Activated T-cell treated with anti-CD3 and anti-CD28 coated beads for 48 hours (primary cell): ENCODE measurements around the gene LRFN5.
"Not testable (repeated sequence)": the region's sequence is repeated elsewhere in the genome, so short reads cannot be mapped to it uniquely, and the experiment has no call there.

Source experiments
- DNase-seq: peaks from one replicate; pipeline ENCODE4 v3.0.0-alpha.2; 2020; ENCODE audit warnings: low read depth

The LRFN5 gene

GRCh38 chr14:41606532-41607303 lies at the start of gene LRFN5:
Gene LRFN5 (plus strand): TSS chr14:41606876.
- no peak for DNase-seq

DNA sequence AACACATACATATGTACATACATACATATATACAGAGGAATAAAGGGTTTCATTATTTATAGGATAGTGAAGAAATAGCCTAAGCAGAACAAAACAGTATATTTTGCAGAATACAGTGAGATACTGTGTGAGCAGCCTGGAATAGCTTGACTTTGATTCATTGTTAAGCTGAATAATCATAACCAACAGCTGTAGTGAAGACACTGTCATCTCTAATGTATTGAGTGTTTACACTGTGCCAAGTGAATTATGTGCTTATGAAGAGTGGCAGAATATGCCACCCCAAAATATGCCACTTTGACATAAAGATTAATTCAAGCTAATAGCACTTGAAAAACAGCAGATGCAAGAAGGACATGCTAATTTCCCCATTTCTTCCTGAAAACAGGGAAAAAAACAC lies 48.2 kb upstream of the LRFN5 start:
- no peak for DNase-seq

- DNase-seq = not testable (repeated sequence)
Measured at GRCh38 chr14:41566864-41567263, 39.8 kb upstream of the LRFN5 start.

DNA sequence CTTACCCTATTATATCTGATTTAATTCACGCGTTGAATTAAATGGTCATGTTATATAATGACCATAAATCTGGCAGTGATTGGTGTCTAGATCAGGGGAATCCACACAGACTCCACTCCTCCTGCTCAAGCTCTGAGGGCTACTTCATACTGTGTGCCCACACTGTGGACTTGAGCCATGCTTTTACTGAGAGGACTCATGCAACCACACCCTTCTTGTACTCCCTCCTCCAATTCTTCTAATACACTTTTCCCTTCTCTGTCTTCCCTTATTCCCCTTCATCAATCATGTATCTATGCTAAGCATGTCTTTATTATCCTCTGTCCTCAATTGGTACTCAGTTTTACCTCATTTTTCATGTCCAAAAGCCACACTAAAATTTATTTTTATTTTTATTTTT lies 37.7 kb upstream of the LRFN5 start:
- no peak for DNase-seq

DNA sequence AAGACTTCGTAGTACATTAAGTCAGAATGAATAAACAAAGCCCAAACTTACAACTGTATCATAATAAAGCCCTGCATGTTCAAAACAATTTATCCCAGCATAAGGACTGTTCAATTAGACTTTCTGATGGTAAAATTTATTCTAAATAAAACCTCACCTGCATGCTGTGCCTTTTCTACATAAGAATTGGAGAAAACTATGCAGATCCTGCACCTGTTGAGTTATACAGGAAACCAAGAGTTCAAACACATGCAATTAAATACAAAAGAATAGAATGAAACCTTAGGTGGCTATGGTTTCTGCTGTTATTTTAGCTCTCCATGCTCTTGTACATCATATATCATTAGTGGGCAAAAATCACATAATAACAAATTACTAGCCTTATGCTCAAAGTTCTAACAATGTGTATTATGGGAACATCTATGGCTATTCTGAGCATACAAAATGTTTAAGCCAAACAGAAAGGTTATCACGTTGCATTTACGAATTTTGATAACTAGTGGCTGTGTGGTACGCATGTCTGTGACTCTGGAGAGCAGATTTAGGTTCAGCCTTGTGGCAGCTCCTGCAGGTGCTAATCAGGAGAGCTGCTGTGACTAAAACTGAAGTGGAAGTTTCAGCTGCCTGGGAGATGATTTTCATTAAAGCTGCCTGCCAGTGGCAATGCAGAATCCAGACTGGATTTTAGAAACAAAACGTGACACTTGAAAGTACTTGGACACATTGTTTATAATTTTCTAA lies 36.1 kb upstream of the LRFN5 start:
- no peak for DNase-seq

- DNase-seq = no peak
Measured at GRCh38 chr14:41586237-41586636, 20.4 kb upstream of the LRFN5 start.

DNA sequence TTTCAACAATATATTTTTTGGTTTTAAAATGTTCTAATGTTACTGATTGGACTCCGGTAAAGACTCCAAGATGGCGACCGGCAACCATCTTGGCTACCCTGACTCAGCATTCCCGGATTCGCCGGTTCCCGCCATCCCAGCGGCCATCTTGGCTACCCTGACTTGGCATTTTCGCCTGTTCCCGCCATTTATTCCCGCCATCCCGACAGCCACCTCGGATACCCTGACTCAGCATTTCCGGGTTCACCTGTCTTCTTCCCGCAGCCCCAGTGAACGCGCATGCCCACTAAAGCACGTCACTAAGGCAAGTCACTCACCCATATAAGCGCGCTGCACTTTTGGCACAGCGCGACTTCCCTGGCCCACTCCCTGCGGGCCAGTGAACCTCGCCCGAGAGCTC lies 9.0 kb upstream of the LRFN5 start:
- DNase-seq = no peak

DNA sequence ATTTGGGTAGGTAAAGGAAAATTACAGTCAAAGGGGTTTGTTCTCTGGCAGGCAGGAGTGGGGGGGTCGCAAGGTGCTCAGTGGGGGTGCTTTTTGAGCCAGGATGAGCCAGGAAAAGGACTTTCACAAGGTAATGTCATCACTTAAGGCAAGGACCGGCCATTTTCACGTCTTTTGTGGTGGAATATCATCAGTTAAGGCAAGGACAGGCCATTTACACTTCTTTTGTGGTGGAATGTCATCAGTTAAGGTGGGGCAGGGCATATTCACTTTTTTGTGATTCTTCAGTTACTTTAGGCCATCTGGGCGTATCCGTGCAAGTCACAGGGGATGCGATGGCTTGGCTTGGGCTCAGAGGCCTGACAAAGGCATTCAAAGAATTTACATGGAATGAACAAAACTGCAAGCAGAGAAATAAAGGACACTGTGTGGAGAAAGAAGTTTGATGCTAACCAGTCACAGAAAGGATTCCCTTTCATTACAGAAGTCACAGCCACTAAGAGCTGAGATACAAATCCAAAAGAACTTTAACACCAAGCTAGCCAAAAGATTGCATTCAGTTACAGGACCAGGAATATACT lies 6.8 kb upstream of the LRFN5 start:
- DNase-seq = not testable (repeated sequence)

DNA sequence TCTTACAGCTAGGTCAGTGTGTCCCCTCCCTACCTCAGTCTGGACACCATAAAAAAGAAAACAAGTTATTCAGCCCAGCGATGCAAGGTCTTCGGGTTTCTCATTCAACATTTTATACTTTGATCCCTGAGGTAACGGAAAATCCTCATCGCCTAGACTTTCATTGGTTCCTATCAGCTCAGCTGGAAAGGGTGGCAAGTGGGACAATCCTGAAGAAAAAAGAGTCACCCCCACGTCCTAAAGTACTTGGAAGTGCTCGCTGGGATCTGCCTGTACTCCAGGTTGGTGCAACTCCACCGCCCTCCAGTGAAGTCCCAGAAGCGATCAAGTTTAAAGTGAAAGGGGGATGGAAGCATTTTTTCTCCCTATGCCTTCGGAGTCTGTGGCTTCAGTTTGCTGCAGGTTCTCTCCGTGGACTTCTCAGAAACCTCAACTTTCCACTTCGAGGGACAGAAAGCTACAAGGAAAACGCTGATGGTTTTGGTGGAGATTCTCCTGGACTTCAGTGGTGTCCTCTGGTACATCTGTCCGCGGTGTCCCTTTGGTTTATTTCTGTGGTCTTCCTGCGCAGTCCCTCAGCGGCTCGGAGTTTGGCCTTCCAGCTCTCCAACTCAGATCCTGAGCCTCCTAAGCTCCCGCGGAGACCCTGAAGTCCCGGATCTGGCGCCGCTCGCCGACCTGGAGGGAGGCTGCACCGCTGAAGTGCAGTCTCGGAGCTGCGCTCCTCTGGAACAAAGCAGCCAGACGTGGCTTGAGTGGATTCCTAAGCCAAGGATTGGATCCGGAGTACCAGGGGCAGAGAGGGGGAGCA lies 1.8 kb upstream of the LRFN5 start:
- DNase-seq = no peak

- no peak for DNase-seq
Measured at GRCh38 chr14:41605550-41606281, 960 bp upstream of the LRFN5 start.

GRCh38 chr14:41606282-41606531 lies 469 bp upstream of the LRFN5 start:
- no peak for DNase-seq

DNA sequence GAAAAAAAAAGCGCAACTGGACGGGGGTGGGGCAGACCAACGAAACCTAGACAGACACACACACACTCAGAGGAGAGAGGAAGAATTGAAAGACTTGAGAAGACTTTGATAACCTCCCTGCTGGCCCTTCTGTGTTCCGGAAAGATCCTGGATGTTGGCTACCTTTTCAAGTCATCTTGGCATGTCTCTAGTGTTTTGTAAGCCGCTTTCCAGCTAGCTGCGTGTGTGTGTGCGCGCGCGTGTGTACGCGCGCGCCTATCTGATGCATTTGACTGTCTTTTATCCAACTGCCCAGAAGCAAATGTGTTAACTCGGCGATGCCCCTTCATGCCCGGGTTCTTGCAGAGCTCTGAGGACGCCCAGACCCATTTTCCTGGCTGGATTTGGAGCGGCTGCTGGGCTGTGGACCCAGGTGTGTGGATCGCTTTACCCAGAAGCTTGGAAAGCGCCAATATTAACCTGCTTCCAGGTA lies 664 bp downstream of the LRFN5 start:
- no peak for DNase-seq

DNA sequence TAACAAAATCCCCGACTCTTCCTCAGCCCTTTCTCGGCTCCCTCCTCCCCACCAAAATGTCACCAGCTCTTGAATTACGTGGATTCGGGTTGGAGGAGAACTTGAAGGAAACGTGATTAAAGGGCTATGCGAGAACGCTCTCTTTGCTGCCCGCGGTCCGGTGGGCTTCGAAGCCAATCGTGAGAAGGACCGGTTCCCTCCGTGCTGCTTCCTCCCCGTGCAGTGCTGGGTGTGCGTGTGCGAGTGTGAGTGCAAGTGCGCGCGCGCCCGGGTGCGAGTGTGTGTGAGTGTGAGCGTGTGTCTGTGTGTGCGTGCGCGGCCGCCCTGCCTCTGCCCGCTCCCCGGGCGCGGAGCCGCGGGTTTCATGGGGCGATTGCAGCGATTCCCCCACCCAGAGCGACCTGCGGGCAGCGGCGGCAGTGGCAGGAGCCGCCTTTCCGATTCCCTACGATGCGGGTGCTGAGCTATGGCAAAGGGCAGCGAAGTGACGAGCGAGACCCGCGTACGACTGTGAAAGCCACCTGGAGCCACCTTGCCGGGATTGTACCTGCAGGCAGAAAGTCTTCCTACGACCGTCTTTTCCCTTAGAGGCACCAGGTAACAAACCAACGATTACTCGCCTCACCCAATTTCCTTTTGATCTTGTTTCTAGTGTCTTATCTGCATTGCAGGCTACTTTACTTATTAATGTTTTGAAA lies 1.4 kb downstream of the LRFN5 start:
- DNase-seq = no peak

- no peak for DNase-seq
Measured at GRCh38 chr14:41608681-41609390, 2.2 kb downstream of the LRFN5 start.

DNA sequence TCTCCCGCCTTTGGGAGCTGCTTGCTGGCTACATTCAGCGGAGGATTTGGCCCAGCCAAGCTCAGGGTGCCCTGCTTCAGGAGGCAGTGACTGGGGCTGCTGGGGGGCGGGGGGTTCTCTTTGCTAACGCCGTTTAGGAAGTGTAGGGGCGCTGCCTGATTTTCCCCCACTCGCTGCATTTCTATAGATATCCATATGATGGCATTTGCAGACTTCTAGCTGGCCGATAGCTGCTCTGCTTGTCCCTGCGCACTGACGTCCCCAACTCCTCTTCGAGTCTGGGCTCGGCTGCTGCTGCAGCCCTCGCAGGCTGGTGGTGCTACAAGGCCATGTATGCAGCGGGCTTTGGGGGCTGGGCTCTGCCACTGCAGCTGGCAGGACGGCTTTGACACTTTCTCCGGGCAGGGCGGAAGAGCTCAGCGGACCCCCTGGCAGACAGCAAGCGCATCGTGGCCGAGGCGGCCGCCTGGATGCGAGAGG lies 3.1 kb downstream of the LRFN5 start:
- DNase-seq = no peak

GRCh38 chr14:41615011-41615595 lies 8.4 kb downstream of the LRFN5 start:
- DNase-seq = no peak

DNA sequence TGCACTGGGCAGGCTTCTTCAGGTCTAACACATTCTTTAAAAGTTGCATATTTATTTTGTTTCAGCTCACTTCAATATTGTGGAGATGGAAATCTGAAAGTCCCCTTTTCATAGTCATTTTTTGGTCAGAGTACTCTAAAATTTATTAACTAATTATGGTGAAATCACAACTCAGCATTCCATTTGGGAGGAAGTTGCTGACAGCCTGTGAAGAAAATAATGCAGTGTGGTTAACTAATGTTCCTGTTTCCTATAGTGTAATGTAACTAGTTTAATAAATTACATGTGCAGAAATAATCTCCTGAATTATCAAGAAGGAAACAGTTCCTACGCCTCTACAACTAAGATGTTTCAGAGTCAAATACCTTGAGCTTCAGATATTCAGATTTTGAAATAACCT lies 17.1 kb downstream of the LRFN5 start:
- DNase-seq = no peak

DNA sequence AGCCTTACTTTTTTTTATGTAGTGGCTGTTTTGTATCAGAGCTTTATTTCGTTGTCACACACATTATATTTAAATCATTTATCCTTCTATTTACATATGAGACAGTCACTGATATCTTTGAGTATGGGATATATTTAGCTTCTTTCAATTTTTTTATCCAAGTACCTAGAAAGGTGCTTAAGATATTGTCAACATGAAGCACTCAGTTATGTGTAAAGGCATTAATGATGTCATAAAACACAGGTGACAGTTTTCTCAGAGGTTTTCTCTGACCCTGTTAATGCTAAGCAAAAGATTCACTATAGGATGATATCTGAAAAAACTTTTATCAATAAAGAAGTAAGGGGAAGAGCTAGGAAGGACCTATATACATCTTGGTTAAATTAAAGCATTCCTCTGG lies 23.2 kb downstream of the LRFN5 start:
- no peak for DNase-seq

- no peak for DNase-seq
Measured at GRCh38 chr14:41634286-41634685, 27.6 kb downstream of the LRFN5 start.
